Stimulated activated CD4-positive, alpha-beta T cell treated with anti-CD3 and anti-CD28 coated beads, Interleukin-12 subunit alpha, Interleukin-12 subunit beta, amount 100 ng/mL, for 48 hours (primary cell): ENCODE data around the gene UBE3C.

Experiments used
- DNase-seq, 3 donors: peaks; one replicate each; pipeline ENCODE4 v3.0.0-alpha.2; 2020; ENCODE audit warnings: low read depth in 2 of 3, low spot score in 1 of 3

UBE3C gene

DNA sequence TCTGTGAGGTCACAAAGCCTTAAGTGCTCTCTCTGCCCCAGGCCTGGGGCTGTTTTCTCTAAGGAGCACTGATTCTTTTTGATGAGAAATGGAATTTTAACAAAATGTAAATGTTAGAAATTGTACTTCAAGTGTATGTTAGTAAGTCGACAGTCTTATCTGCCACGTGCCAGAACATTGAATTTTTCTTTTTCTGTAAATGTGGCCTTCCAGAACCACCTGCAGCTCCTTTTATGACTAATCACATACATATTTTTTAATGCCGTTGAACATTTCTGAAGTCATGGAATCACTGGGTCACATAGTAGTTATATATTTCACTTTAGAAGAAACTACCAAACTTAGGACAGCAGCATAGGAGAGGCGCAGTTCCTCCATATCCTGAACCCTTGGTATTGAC, 38.0 kb downstream of the UBE3C start:
- no peak for DNase-seq

GRCh38 chr7:157177333-157177982, 38.7 kb downstream of the UBE3C start:
- DNase-seq = no peak

DNA sequence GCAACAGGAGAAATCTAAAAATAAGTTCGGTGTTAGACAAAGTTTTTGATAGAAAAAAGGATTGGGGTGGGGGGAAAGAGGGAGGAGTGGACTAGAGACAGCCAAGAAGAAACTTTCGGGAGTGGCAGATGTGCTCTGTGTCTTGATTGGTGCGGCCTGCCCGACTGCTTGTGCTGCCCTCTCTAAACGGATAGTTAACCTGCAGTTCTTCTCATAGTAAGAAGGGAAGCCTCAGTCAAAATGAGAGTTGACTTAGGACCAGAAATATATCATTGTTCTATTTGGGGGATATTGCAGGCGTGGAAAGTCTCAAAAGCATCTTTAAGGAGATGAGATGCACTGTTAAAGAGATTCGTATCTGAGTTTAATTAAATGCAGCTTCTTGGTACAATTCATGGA, 39.3 kb downstream of the UBE3C start:
- no peak for DNase-seq

- no peak for DNase-seq
These were observed 45.1 kb downstream of the UBE3C start for GRCh38 chr7:157183832-157184231.

GRCh38 chr7:157188091-157188665, 49.5 kb downstream of the UBE3C start:
- DNase-seq = no peak

GRCh38 chr7:157189405-157189804, 50.7 kb downstream of the UBE3C start:
- DNase-seq = no peak

GRCh38 chr7:157192861-157193260, 54.1 kb downstream of the UBE3C start:
- DNase-seq = no peak

DNA sequence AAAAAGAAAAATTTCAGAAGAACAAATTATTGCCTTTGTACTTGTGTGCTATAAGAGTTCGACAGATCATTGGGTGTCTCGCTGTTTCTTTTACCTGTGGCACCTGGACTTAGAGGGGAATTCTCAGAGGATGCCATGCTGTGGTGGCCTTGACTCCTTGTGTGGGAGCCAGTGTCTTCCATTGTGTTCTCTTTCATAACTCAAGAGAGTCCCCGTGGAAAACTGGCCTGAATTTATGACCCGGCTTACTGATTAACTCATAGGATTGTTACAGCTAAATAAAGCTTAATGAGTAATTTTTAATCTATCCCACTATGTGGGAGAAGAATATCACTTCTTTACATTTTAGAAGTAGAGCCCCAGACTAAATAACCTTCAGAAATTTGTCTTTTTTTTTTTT, 54.5 kb downstream of the UBE3C start:
- no peak for DNase-seq

DNA sequence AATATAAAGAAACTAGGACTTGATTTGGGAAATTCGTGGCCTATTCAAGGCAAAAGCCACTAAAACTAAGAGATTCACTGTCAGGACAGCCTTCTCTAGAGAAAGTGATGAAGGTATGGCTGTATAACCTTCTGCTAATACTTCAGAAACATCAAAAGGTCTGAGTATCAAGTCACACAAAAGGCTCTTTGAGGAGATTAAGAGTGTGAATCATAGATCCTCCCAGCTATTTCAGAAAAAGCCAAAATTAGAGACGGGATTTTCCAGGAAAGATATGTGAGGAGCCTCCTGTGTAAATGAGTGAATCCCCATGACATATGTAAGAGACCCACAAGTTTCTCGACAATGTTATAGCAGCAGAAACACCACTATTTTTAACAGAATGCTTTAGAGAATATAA, 56.2 kb downstream of the UBE3C start:
- no peak for DNase-seq

- DNase-seq = no peak
These were observed 57.1 kb downstream of the UBE3C start for GRCh38 chr7:157195868-157196267.

DNA sequence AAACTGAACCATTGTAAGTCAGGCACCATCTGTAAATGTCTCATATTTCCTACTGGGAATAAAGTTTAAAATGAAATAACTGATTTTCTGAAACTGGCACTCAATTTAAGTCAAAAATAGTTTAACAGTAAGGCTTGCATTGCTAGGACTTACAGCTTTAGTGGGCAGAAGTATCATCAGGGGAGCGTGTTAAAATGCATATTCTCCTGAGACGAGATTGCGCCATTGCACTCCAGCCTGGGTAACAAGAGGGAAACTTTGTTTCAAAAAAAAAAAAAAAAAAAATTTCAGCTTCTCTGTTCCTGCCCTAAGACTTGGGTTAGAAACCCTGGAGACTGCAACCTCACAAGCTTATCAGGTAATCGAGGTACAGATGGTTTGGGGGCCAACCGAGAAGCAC, 65.4 kb downstream of the UBE3C start:
- DNase-seq = no peak

GRCh38 chr7:157205438-157205837, 66.7 kb downstream of the UBE3C start:
- no peak for DNase-seq

DNA sequence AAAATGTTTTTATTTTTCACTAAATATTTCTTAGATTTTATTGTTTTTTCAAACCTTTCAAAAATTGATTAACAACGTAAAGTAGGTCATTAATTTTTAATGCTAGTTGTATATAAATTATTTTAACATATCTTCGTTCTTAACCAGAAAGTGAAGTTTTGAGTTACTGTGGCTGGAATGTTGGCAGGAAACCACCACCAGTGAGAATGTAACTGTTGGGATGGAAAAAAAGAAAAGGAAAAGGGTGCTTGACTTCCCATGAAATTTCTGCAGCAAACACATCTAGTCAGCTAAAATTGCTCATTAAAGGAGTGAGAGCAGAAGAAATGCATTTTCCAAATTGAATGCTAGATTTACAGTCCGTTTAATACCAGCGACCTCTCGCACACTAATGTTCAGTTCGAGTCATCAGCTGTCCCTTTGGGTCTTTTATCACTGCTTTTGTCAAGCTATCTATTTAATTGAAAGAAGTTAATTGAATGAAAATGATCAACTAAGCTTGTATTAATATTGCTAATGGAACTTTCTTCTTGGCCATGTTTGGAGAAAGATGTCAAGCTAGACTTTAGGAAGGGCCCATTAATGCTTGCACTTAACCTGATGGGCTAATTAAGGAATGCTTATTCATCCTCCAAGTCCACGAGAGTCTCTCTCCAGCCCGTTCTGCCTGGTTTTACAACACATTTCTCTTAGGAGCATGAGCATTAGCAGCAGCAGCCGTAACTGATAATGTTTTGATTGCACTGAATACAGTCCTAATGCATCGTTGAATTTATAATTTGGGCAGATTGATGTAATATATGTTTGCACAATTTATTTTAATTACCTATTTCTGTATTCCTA, 70.1 kb downstream of the UBE3C start:
- DNase-seq = no peak

GRCh38 chr7:157210682-157211081, 72.0 kb downstream of the UBE3C start:
- DNase-seq = no peak

DNA sequence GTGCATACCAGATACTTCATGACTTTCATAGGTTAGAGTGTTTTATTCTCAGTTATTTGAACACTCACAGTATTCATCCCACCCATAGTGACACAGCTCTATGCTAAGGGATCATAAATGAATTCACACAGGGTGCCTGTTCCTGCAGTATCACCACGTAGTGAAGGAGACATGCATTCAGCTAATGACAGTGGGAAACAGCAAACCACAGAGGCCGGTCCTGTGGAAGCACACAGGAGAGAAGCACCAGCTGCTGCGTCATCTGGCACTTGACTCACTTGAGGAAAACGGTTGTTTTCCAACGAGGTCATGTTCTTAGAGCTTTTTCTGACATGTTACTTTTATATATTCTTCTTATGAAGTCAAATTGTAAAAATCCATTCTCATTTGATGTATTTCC, 73.0 kb downstream of the UBE3C start:
- DNase-seq = no peak

- no peak for DNase-seq
These were observed 80.4 kb downstream of the UBE3C start for GRCh38 chr7:157219154-157219553.

DNA sequence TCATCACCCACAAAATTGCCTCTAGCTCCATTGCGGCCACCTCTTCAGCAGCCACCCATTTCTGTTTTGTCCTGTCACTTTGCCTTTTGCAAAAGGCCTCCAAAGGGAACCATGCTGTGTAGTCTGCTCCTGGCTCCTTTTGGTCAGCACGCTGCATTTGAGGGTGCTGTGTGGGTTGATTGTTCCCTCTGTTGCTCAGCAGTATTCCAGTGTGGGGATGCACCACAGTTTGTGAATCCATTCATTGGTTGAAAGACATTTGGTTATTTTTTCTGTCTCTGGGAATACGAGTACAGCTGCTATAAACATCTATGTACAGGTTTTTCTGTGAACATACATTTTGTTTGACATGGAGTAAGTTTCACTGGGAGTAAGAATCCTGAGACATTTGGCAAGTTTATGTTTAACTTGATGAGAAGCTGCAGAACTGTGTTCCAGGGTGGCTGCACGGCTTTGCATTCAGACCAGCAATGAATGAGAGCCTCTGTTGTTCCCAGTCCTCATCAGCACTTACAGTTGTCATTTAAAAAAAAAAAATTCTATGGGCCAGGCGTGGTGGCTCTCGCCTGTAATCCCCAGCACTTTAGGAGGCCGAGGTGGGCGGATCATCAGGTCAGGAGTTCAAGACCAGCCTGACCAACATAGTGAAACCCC, 82.3 kb downstream of the UBE3C start:
- DNase-seq = no peak

DNA sequence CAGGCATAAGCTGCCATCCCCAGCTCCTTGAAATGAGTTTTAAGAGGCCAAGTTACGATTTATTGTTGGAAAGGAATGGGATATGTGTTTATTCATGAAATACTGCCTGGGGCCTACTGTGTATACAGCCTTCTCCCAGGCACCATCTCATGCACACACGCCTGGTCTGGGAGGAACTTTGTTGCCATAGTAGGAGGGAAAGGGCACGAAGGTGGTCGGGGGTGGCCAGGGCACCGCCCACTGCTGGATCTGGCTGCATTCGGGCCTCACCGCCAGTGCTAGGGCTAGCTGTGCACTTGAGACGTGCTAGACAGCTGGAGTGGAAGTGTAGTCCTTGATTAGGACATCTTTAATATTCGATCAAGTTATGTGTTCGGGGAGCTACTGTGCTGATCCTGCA, 84.0 kb downstream of the UBE3C start:
- DNase-seq = no peak

DNA sequence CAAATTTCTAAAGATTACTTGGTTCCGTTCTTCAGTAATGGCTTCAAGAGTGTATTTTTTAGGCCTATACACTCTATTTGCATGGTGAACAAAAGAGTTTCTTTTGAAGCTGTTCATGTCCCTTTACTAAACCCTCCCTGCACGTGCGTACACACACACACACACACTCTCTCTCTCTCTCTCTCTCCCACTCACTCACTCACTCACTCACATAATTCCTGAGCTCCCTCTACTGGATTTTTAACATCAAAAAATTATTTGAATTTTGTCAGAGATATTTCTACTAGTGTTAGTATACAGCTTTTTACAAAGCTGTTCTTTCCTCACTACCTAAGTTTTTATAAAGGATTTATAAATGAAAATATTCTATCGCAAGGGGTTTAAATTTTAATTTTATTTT, 85.9 kb downstream of the UBE3C start:
- no peak for DNase-seq

DNA sequence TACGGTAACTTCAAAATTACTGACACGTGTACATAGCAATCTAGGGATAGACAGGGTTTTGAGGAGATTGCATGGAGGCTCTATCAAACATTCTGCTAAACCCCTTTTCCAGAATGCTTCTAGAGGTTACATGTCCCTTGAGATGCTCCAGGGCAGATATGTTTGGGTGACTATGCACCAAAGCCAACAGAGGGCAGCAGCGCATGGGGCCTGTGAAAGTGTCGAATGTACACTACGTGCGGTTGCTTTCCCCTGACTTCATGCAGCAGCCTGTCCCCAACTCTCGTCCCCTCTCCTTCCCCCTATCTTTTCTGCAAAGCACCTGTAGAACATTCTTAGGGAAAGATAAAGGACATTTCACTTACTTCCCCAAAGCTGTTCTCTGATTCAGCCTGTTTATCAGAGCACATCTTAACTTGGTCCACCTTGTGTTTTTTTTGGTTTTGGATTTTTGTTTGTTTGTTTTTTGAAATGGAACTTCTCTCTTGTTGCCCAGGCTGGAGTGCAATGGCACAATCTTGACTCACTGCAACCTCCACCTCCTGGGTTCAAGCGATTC, 90.2 kb downstream of the UBE3C start:
- DNase-seq = no peak

DNA sequence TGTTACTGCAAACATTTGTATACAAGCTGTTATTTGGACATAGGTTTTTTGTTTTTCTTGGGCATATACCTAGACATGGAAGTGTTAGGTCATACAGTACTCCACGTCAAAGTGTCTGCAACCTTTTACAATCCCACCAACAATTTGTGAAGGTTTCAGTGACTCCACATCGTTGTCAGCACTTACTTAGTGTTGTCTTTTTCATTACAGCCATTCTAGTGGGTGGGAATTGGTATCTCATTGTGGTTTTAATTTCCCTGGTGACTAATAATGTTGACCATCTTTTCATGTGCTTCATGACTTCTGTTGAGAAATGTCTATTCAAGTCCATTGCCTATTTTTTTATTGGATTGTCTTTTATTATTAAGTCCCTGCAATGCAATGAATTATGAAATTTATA, 95.0 kb downstream of the UBE3C start:
- DNase-seq = no peak

DNA sequence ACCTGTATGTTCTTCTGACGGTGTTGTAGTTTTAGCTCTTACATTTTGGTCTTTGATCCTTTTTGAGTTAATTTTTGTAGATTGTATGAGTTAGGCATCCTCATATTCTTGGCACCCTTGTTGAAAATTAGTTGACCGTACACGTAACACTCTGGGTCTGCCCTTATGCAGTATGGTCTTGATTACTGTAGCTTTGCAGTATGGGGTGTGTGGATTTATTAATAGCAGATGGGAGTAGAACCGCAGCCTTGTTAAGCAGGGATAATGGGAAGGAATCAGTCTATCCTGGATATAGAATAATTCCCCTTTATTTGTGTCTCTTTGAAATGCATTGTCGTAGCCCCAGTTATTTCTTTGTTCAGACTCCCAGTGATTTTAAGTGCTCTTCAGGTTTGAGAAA, 95.5 kb downstream of the UBE3C start:
- no peak for DNase-seq
